Chondrocyte (in vitro differentiated cells): ENCODE results near the gene CEP68. TPM values are rescaled to one million over a fixed set of nuclear protein-coding genes. Genes with fewer than 3 reads are reported as not detected.

Source experiments
- DNase-seq: peaks from one replicate; pipeline ENCODE4 v3.0.0; 2021; ENCODE audit warnings: mixed read lengths, low spot score
- H3K27ac Mint-ChIP-seq: one replicate; pipeline ENCODE4 v1.8.0; 2021; ENCODE audit warnings: mild to moderate bottlenecking, moderate library complexity, mixed read lengths; ENCODE audit not compliant: unreplicated experiment
- H3K27me3 Mint-ChIP-seq: 2 replicates; pipeline ENCODE4 v1.8.0; 2021; ENCODE audit warnings: low read depth, mixed read lengths
- H3K36me3 Mint-ChIP-seq: 2 replicates; pipeline ENCODE4 v1.8.0; 2021; ENCODE audit warnings: low read depth, mixed read lengths
- H3K4me1 Mint-ChIP-seq: 2 replicates; pipeline ENCODE4 v1.8.0; 2021; ENCODE audit warnings: low read depth, mild to moderate bottlenecking, mixed read lengths
- H3K4me3 Mint-ChIP-seq: one replicate; pipeline ENCODE4 v1.8.0; 2021; ENCODE audit warnings: mild to moderate bottlenecking, moderate library complexity, mixed read lengths; ENCODE audit not compliant: unreplicated experiment
- H3K9me3 Mint-ChIP-seq: 2 replicates; pipeline ENCODE4 v1.8.0; 2021; ENCODE audit warnings: low read depth, mixed read lengths
- total RNA-seq: library from RNA; stranded (reverse); gene quantifications from 3 replicates; pipeline ENCODE4 v1.2.1, GENCODE V29; 2021
- TF ChIP-seq, protein P1 (sequence below): fragments of 200-600 bp; sonication (generic); IDR thresholded peaks from 2 replicates; pipeline ENCODE4 v1.5.0; 2021; ENCODE audit warnings: antibody characterized with exemption, mild to moderate bottlenecking, moderate library complexity

CEP68 gene
- total RNA-seq, 1 donor from 2014 or later, result 12.2 TPM

DNA sequence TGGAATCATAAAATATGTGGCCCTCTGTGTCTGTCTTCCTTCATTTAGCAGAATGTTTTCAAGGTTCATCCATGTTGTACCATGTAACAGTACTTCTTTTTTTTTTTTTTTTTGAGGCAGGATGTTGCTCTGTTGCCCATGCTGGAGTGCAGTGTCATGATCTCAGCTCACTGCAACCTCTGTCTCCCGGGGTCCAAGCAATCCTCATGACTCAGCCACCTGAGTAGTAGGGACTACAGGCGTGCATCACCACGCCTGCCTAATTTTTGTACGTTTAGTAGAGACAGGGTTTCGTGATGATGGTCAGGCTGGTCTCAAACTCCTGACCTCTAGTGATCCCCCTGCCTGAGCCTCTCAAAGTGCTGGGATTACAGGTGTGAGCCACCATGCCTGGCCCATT, 42.5 kb downstream of the CEP68 start:
- Mint-ChIP-seq H3K27ac (no peak overlapping the region), H3K4me3 (no peak overlapping the region), H3K36me3 (peaks cover 21% of the 10 kb centered on the region), H3K9me3 (no peaks in the 10 kb centered on the region), H3K27me3 (no peaks in the 10 kb centered on the region), H3K4me1 (peaks cover 25% of the 10 kb centered on the region)
- no peak for DNase-seq
- TF ChIP-seq, protein P1, sequence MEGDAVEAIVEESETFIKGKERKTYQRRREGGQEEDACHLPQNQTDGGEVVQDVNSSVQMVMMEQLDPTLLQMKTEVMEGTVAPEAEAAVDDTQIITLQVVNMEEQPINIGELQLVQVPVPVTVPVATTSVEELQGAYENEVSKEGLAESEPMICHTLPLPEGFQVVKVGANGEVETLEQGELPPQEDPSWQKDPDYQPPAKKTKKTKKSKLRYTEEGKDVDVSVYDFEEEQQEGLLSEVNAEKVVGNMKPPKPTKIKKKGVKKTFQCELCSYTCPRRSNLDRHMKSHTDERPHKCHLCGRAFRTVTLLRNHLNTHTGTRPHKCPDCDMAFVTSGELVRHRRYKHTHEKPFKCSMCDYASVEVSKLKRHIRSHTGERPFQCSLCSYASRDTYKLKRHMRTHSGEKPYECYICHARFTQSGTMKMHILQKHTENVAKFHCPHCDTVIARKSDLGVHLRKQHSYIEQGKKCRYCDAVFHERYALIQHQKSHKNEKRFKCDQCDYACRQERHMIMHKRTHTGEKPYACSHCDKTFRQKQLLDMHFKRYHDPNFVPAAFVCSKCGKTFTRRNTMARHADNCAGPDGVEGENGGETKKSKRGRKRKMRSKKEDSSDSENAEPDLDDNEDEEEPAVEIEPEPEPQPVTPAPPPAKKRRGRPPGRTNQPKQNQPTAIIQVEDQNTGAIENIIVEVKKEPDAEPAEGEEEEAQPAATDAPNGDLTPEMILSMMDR, result no peak

DNA sequence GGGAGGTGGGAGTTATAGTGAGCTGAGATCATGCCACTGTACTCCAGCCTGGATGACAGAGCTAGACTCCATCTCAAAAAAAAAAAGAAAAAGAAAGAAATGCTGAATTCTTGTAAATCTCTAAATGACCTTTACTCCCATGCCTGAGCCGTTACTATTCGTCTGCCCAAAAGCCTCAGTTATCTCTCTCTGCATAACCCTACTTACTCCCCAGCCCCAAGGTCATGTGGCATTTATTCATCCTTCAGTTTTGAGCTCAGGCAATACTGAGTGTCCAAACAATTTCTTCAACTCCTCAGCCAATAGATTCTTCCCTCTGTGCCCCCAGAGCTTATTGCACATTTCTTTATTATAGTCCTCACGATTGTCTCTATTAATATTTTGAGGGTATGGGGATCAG, 44.9 kb downstream of the CEP68 start:
- Mint-ChIP-seq H3K27me3 (no peaks in the 10 kb centered on the region), H3K4me1 (peaks cover 42% of the 10 kb centered on the region), H3K4me3 (no peak overlapping the region), H3K9me3 (no peaks in the 10 kb centered on the region), H3K36me3 (peaks cover 17% of the 10 kb centered on the region), H3K27ac (peak overlapping the region; percentile 32)
- no peak for DNase-seq
- TF ChIP-seq, protein P1, result no peak

DNA sequence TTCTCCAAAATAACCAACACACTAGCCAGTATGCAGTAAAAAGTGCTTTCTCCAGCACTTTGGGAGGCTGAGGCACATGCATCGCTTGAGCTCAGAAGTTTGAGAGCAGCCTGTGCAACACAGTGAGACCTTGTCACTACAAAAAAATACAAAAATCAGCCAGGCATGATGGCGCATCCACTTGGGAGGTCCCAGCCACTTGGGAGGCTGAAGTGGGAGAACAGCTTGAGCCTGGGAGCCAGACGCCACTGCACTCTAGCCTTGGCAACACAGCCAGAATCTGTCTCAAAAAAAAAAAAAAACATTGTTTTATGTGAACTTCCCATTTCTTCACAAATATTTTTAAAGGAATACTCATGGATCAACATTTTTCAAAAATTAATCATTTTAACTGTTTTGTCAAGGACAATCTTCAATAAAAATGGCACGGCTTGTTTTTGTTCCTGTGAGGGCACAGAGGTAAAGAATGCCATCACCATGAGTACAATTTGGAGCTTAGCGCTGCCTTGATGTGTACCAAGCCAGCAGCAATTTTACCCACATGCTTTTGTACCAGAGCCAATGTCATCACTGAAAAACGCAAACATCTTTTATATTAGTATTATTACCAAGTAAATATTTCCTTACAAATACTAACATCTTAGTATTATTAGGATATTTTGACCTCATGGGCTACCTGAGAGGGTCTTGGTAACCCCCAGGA, 46.9 kb downstream of the CEP68 start:
- TF ChIP-seq, protein P1, result no peak
- Mint-ChIP-seq H3K36me3 (peaks cover 8% of the 10 kb centered on the region), H3K27me3 (no peaks in the 10 kb centered on the region), H3K4me1 (peaks cover 32% of the 10 kb centered on the region), H3K4me3 (no peak overlapping the region), H3K9me3 (no peaks in the 10 kb centered on the region), H3K27ac (peak overlapping the region; percentile 32)
- DNase-seq, result no peak

DNA sequence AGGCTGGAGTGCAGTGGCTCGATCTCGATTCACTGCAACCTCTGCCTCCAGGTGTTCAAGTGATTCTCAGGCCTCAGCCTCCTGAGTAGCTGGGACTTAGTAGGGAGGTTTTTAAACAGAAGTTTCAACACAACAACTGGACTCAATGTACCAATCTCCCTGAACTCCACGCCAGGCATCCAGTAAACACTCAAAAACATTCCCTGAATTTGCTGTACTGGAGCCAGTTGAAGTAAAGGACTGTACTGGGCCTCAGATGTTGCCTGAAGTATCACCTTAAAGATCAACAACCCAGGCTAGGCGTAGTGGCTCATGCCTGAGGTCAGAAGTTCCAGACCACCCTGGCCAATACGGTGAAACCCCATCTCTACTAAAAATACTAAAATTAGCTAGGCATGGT, 51.3 kb downstream of the CEP68 start:
- no peak overlapping the region for H3K27ac Mint-ChIP-seq
- H3K4me3 Mint-ChIP-seq, result no peak overlapping the region
- no peaks in the 10 kb centered on the region for H3K36me3 Mint-ChIP-seq
- peaks cover 47% of the 10 kb centered on the region for H3K4me1 Mint-ChIP-seq
- H3K27me3 Mint-ChIP-seq, result no peaks in the 10 kb centered on the region
- H3K9me3 Mint-ChIP-seq, result no peaks in the 10 kb centered on the region
- TF ChIP-seq, protein P1, result no peak
- no peak for DNase-seq

DNA sequence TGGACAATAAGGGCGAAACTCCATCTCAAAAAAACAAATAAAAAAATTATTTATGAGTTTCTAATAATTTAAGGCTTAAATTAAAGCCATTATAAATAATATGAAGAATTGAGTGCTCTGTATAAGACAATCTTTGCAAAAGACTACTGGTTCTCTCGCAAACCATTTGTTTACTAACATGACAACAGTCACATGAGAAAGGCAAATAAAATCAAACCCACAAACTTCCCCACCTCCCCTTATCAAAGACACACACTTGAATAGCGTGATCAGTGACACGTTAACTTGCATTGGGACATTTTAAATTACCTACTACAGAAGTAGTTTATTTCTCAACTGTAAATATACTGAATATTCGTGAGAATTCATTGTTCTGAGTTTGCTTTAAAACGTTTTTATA, 52.6 kb downstream of the CEP68 start:
- Mint-ChIP-seq H3K4me1 (peaks cover 44% of the 10 kb centered on the region), H3K27me3 (no peaks in the 10 kb centered on the region), H3K9me3 (no peaks in the 10 kb centered on the region), H3K36me3 (no peaks in the 10 kb centered on the region), H3K4me3 (no peak overlapping the region), H3K27ac (no peak overlapping the region)
- no peak for DNase-seq
- TF ChIP-seq, protein P1, result no peak
